HG03457 (cell line): ENCODE measurements around the gene TBC1D2.

ENCODE experiments used
- ATAC-seq: cut with Tn5 transposase; IDR thresholded peaks from one replicate; pipeline ENCODE4 v1.9.1; 2021; ENCODE audit warnings: moderate number of reproducible peaks; ENCODE audit not compliant: unreplicated experiment

Gene TBC1D2

DNA sequence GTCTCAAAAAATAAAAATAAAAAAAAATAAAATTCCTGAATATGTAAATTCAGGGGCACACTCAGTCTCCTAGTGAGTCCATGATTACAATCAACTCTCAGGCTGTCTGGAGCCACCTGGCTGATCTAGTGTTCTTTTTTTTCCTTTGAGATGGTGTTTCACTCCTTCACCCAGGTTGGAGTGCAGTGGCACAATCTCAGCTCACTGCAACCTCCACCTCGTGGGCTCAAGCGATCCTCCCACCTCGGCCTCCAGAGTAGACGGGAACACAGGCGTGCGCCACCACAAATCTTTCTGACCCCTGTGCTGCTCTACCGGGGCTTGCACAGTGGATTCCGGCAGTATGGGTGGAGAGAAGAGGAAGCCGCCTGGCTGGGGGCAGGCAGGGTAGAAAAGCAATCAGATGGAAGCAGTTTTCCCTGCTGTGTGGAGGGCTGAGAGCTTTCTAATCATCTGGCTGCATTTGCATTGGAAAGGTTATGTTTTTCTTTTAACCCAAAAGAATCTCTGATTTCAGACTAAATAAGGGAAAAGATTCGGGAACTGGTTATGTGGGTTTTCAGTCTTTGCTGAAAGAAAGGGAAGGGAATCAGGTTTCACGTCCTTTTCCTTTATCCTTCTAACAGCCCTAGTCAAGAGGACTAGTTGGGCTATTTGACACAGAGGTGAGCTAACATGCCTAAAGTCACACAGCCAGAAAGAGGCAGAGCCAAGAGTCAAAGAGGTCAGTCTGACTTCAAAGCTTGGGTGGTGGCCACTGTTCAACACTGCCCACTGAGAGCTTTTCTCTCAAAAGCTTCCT, 36.7 kb downstream of the TBC1D2 start:
- ATAC-seq = no peak

DNA sequence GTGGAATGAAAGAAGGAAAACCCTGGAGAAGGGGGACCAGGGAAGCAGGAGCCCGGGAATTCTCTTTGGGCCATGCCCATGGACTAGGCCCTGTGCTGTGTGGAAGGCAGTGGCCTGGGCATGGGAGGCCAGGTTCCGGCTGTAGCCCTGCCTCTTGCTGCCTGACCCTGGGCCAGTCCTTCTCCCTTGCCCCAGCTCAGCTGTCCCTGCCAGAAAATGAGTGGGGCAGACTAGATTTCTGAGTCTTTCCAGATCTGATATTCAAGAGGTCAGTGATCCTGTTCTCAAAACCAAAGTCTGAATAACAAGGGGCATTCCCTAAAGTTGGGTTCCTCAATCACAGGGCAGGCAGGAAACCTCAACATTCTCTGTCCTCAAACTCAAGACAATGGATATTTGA, 38.2 kb downstream of the TBC1D2 start:
- ATAC-seq = no peak

- no peak for ATAC-seq
Measured at GRCh38 chr9:98216391-98216790, 39.1 kb downstream of the TBC1D2 start.

- ATAC-seq = no peak
Measured at GRCh38 chr9:98215821-98216220, 39.6 kb downstream of the TBC1D2 start.

DNA sequence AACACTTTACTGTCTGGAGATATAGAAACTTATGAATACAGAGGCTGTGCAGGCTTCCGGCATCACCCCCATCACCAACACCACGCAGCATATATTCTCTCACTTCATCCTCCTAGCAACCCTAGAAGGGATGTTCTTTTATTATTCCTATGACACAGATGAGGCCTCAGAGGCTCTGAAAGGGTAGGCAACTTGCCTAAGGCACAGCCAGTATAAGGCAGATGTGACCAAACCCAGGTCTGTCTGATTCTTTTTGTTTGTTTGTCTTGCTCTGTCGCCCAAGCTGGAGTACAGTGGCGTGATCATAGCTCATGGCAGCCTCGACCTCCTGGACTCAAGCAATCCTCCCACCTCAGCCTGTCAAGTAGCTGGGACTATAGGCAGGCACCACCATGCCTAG, 40.2 kb downstream of the TBC1D2 start:
- ATAC-seq = no peak

GRCh38 chr9:98214811-98215210, 40.6 kb downstream of the TBC1D2 start:
- ATAC-seq = no peak

DNA sequence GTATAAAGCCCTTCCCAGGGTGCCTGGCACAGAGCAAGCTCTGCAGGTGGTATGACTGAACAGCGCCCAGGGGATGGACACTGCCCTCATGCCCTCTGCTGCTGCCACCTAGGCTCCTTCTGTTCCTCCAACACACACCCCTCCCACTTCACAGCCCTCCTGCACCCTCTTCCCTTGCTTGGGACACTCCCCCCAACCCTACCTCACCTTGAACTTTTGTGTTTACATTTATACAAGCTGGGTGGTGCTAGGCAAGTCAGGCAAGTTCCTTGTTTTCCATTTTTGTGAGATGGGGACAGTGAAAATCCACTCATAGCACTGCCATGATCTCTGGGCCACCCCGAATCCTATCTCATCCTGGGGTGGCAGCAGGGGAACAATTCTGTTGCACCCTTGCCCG, 44.2 kb downstream of the TBC1D2 start:
- ATAC-seq = no peak

DNA sequence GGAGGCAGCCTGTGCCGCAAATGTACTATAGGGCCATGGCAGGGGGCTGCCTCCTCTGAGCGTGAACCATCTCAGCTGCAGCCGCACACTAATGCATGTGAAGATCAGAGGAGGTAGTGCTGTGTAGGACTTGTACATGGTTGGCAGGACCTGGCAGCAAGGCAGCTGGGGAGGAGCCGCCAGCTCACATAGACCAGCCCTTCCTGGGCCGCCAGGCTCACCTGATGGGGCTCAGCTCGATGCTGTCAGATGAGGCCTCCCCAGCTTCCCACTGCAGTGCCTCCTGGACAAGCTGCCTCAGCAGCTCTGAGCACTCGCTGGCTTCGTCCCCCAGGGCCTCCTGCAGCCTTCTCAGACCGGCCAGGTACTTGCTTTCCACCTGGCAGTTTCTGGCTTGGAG, 45.0 kb downstream of the TBC1D2 start:
- no peak for ATAC-seq

GRCh38 chr9:98209530-98209929, 45.9 kb downstream of the TBC1D2 start:
- ATAC-seq = no peak

- no peak for ATAC-seq
Measured at GRCh38 chr9:98208635-98209034, 46.8 kb downstream of the TBC1D2 start.

- ATAC-seq = no peak
Measured at GRCh38 chr9:98207606-98208005, 47.8 kb downstream of the TBC1D2 start.

- ATAC-seq = no peak
Measured at GRCh38 chr9:98206754-98207153, 48.7 kb downstream of the TBC1D2 start.

- ATAC-seq = no peak
Measured at GRCh38 chr9:98204692-98205091, 50.8 kb downstream of the TBC1D2 start.

DNA sequence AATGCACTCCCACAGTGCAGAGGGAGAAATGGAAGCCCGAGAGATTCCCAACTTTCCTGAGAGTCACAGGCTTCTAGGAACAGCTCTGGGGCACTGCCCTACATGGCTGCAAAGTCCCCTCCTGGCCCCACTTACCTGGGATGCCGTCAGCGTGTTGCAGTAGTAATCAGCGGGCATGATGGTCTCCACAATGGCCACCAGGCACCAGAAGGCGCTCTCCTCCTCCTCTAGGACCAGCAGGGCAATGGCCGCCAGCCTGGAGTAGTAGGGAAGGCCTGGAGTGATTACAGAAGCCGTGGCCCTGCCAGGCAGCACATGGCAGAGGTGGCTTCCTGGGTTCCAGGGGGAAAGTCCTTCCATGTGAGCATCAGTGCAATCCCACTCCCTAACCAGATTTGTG, 52.3 kb downstream of the TBC1D2 start:
- ATAC-seq = no peak

DNA sequence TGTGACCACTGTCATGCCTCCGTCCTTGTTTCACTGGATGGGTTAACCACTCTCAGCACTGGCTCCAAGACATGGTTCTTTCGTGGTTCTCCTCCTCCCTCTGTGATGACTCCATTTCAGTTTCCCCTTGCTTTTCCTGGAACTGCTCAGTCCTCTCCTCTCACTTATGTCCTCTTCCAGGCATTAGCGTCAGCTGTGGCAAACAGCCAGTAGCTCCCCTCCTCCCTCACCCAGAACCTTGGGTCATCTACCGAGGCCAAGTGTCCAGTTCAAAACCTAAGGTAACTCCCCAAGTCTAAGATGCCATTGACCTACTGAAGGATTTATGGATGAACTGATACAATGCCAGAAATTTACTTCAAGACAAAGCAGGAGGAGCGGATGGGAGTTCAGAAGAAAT, 53.2 kb downstream of the TBC1D2 start:
- no peak for ATAC-seq

DNA sequence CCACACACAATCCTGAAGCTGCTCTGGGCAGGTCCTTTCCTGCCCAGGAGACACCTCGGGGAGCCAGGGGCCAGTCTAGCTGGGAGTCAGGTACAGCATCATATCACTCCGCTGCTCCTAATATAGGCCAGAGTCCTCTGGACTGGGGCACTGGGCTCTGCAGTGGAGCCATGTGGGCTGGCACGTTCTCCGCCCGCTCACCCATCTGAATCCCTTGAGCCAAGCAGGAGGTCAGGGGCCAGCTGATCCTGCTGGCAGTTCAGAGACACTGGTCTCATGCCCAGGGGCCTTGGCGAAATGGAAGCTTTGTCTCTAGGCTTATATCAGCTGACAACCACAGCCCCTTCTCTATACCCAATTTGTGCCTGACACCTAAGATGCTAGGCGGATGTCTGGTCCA, 53.7 kb downstream of the TBC1D2 start:
- ATAC-seq = no peak

- ATAC-seq = no peak
Measured at GRCh38 chr9:98201102-98201501, 54.3 kb downstream of the TBC1D2 start.

- no peak for ATAC-seq
Measured at GRCh38 chr9:98199388-98200033, 55.9 kb downstream of the TBC1D2 start.

DNA sequence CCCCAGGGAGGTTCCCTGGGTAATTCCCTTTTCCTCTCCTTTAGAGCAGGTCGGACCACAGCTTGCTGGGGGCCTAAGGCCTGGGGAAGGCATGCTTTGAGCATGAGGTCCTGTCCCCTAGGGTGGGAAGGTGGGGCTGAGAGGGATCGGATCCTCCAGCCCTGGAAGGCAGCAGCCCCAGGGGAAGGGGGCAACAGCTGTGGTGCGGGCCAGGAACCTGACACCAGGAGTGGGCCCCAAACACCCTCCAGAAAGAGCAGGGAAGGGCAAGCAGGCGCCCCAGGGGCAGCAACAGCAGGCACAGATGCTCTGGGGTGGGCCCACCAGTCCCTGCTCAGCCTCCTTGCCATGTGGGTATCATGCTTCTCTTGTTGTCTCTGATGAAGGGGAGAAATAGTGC, 59.8 kb downstream of the TBC1D2 start:
- ATAC-seq = no peak

DNA sequence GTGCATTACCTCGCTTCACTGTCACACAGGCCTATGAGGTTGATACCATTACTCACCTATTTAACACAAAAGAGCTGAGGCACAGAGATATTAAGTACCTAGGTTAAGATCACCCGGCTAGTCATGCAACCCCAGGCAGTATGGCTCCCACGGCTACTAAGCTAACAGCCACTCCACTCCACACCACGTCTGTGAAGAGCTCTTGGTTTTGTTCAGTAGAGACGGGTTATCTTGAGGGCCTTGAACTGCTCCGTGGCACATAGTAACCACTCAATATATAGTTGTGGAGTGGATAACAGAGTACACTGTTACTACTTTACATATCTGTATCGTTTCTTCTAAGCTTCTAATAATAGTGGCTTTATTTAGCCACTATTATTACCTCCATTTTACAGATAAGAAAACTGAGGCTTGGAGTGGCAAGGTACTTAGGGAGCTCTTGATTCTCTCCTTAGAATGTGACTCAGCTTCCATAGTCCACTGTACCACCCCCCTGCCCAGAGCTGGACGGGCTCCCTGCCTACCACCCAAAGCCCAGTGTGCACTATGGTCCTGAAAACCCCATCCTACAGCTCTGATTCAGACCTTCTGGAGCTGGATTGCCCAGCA, 62.0 kb downstream of the TBC1D2 start:
- ATAC-seq = no peak

- no peak for ATAC-seq
Measured at GRCh38 chr9:98192503-98193335, 62.7 kb downstream of the TBC1D2 start, which contains the start of gene CORO2A. Gene CORO2A (minus strand): TSS chr9:98192637. CDS start chr9:98157660, 34,977 bp downstream.
